SHP77 (cell line): ENCODE results near the gene TMEM123.

ENCODE experiments used
- DNase-seq, 2 experiments: peaks; one replicate each; lab custom pipeline; 2025; lab: John Stamatoyannopoulos, UW

Gene TMEM123

GRCh38 chr11:102361086-102362031 is 91.2 kb downstream of the TMEM123 start:
- DNase-seq = no peak

- no peak for DNase-seq
Observed at GRCh38 chr11:102360681-102361080, 91.9 kb downstream of the TMEM123 start.

GRCh38 chr11:102359372-102359771 is 93.2 kb downstream of the TMEM123 start:
- no peak for DNase-seq

DNA sequence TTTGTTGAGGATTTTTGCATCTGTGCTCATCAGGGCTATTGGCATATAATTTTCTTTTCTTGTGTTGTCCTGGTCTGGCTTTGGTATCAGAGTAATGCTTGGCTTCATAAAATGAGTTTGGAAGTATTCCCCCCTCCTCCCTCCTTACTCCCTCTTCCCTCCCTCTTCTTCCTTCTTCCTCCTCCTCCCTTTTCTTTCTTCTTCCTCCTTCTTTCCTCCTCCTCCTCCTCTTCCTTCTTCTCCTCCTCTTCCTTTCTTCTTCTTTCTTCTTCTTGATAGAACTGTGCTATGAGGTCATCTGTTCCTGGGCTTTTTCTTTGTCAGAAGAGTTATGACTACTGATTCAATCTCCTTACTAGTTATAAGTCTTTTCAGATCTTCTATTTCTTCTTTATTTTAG is 95.4 kb downstream of the TMEM123 start:
- no peak for DNase-seq

DNA sequence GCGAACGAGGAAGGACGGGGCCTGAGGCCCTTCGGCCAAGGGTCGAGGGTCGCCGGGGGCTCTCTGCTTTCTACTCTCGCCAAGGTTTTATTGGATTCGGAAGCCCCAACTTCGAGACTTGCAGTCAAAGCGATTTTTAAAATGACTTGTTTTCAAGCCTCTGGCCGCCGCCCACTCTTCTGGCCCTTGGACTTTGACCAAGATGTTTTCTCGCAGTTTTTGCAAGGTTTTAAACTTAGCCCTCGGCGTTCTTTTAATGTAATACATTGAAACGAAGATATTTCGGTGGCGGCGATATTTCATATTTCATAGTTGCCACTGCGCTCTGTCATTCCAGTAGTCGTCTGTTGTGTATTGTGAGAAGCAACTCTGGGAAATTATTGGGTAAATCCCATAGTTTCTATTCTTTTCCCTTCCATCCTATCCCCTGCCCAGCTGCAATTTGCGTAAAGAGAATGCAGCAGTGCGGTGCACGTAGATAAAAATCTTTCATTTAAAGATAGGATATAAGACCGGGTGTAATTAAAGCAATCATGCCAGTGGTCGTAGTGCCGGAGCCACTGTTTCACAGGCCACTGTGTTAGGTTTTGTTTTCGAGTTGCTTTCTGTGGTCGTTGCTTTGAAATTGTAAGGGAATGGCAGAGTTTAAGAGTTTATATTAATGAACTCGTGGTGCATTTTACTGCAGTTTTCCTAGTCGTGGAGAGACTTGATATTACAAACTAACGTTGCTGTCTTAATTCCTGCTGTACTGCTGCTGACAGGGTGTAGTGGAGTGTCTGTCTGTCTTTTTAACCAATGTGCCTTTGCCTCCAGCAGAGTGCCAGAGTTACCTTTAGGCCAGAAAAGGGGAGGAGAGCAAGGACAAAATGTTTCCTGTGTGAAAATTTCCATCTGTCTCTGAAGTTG is 104.8 kb downstream of the TMEM123 start:
- DNase-seq = peak; percentile 7 to 14

GRCh38 chr11:102346748-102347461 is 105.7 kb downstream of the TMEM123 start, which contains the start of gene BIRC2:
Gene BIRC2, plus strand, starts transcription at chr11:102347214. Its CDS starts 2,641 bp downstream, at chr11:102349855.
- DNase-seq = peak; percentile 82 to 89

- no peak for DNase-seq
Observed at GRCh38 chr11:102346456-102346747, 106.2 kb downstream of the TMEM123 start.
